NCI-H146 (cell line): ENCODE results near the gene CTSK.
"Not testable (repeated sequence)": the region's sequence is repeated elsewhere in the genome, so short reads cannot be mapped to it uniquely, and the experiment has no call there.

ENCODE experiments used
- DNase-seq: peaks from one replicate; lab custom pipeline; 2025; lab: John Stamatoyannopoulos, UW

Gene CTSK

GRCh38 chr1:150808121-150808520 is at the start of gene CTSK:
Gene CTSK, minus strand, starts transcription at chr1:150808260. Its CDS starts 1,455 bp downstream, at chr1:150806805.
- no peak for DNase-seq

DNA sequence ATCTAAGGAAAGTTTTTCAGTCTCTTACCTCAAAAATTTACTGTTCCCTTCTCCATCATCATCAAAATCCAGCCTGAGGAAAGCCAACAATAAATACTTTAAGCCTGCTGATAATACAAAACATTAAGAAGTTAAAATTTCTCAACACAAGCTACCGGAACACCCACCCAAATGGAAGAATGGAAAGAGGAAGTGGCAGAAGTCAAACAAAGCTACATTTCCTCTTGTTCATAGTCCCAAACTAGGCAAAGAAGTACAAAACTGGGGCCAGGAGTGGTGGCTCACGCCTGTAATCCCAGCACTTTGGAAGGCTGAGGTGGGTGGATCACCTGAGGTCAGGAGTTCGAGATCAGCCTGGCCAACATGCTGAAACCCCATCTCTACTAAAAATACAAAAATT is 44.7 kb upstream of the CTSK start:
- not testable (repeated sequence) for DNase-seq

DNA sequence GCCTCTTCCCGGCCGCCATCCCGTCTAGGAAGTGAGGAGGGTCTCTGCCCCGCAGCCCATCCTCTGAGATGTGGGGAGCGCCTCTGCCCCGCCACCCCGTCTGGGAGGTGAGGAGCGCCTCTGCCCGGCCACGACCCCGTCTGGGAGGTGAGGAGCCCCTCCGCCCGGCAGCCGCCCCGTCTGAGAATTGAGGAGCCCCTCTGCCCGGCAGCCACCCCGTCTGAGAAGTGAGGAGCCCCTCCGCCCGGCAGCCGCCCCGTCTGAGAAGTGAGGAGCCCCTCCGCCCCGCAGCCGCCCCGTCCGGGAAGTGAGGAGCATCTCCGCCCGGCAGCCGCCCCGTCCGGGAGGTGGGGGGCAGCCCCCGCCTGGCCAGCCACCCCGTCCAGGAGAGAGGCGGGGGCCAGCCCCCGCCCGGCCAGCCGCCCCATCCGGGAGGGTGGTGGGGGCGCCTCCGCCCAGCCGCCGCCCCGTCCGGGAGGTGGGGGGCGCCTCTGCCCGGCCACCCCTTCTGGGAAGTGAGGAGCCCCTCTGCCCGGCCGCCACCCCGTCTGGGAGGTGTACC is 42.8 kb upstream of the CTSK start:
- not testable (repeated sequence) for DNase-seq

DNA sequence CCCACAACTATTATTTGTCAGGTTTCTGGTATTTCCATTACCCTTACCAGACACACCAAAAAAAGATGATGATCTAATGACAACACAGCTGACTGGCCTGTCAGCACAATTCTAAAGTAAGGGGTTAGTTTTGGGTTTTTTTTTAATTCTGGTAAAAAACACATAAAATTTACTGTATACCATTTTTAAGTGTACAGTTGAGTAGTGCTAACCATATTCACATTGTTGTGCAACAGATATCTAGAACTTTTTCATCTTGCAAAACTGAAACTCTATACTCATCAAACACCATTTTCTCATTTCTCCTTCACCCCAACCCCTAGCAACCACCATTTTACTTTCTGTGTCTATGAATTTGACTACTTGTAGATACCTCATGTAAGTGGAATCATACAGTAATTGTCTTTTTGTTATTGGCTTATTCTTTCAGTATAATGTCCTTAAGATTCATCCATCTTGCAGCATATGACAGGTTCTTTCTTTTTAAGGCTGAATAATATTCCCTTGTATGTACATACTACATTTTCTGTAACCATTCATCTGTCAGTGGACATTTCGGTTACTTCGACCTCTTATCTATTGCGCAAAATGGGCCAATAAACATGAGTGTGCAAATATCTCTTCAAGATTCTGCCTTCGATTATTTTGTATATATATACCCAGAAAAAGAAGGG is 38.5 kb upstream of the CTSK start:
- no peak for DNase-seq

- no peak for DNase-seq
Measured at GRCh38 chr1:150843474-150843873, 35.4 kb upstream of the CTSK start.

DNA sequence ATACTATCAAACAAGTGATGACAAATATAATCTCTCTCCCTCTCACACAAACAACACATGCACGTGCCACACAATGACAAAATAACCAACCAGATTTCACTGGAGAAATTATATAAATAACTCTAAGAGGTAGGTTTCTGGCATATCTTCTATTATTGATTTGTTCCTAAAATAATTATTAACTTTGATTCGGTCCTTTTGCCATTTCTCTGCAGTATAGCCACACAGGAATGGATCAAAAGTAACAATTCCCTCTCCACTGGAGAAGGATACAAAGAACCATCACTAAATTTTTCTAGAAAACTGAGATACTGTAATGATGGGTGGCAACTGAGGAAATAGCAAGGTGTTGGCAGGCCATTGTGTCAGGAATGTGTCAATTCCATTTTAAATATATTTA is 34.9 kb upstream of the CTSK start:
- no peak for DNase-seq

- DNase-seq: no peak
Measured at GRCh38 chr1:150842343-150842742, 34.3 kb upstream of the CTSK start.

DNA sequence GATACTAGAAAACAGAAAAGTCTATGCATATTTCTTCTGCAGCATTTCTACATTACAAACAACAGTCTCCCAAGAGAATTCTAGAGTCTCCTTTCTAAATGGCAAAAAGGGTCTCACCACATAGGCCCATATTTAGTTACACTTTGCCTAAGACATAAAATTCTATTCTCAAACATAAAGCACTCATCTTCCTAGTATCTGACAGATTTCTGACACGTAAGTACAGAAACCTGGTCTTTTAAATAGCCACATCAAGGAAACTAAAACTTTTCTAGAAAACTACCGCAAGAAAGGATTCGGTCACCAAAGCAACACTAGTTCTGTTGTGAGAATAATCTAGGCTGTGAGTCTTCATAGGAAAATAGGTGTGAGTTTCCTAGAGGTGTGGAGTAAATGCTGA is 33.6 kb upstream of the CTSK start:
- DNase-seq: no peak

- not testable (repeated sequence) for DNase-seq
Measured at GRCh38 chr1:150840850-150841249, 32.8 kb upstream of the CTSK start.

DNA sequence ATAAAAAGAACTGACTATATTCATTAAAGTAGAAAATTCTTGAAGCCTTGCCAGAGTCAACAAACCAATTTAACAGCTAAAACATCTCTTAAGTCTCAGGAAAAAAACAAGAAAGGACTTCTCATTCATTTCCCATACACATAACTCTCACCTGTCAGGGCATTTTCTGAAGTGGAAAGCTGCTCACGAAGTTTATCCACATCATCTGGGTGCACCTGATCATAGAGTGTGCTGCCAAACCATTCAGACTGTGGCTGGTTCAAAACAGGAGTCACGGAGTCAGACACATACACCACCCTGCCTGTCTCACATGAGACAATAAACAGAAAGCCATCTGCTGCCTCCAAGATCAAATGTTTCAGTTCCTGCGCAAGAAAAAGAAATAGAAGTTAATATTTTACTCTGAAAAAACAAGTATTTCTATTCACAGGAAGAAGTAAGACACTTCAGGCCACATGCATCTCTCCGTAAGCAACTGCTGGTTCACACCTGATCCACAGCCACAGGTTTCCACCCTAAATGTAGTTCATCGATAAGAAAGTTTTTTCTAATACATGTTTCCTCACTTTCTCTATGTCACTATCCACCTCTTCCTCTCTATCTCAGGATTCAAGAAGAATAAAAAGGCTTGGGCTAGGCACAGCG is 28.2 kb upstream of the CTSK start:
- no peak for DNase-seq

- not testable (repeated sequence) for DNase-seq
Measured at GRCh38 chr1:150833961-150834360, 25.9 kb upstream of the CTSK start.

DNA sequence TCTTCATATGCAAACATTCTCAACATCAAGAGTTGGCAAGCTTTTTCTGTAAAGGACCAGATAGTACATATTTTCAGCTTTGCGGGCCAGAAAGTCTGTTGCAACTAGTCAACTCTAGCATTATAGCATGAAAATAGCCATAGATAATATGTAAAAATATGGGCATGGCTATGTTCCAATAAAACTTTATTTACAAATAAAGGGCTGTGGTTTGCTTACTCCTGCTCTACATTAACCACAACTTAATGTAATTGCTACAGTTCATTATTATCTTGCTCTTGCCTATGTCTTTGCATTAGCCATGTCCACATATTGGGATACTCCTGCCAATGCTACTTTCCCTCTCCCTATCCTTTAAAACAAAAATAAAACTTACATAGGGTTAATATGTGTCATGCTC is 24.5 kb upstream of the CTSK start:
- DNase-seq: no peak

DNA sequence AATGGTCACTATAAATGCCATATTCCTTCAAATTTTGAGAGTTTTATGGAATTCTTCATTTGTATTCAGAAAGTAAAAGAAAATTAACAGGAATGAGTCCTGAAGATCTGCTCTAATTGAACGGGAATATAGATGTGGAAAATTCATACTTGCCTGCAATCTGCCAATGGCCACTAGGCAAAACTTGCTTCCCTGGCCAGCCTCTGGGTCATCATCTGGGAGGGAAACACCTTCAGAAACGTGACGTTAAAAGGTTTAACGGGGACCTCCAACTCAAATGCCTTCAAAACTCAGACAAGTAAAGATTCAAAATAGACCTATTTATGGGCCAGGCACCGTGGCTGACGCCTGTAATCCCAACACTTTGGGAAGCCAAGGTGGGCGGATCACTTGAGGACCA is 21.7 kb upstream of the CTSK start:
- DNase-seq: no peak

DNA sequence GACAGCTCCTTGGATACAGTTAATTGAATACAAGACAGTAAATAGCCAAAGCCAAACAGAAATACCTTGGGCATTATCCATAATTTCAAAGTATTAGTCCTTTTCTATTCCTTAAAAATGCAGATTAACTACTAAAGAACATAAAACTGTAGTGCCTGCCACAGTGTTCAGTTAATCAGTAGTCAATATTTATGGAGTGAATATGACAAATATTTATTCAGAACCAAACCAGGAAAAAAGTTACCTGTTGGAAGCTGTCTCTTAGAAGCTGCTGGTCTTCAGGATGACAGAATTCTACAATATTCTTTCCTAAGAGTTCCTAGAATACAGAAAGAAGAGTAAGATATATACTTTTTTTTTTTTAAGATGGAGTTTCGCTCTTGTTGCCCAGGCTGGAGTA is 18.2 kb upstream of the CTSK start:
- DNase-seq: no peak

DNA sequence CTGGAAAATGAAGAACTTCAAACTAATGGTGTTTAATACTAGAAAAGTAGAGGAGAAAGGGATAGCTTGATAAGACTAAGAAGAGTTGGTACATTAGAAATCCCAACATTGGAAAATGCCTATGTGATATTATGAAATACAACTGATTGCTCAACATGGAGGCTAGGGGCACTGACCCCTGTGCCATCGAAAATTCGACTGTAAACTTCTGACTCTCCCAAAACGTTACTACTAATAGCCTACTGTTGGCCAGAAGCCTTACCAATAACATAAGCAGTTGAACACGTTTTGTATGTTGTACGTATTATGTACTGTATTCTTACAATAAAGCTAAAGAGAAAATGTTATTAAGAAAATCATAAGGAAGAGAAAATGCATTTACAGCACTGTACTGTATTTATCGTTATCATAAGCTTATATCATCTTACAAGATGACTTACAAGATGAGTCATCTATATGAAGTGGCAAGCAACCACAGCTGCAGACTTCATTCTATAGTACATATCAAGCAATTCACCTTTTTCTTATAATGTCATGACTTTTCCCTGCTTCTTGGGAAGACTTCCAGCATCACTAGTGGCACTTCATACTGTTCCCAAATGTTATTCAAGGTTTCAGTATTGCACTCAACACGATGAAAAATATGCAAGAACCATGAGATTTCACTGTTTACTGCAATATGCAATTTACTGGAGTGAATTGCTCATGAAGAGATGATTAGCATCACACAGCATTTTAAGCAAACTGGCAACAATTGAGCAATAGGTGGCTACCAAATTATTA is 12.9 kb upstream of the CTSK start:
- DNase-seq: no peak

- DNase-seq: no peak
Measured at GRCh38 chr1:150815871-150816270, 7.8 kb upstream of the CTSK start.

- peak; percentile 75 for DNase-seq
Measured at GRCh38 chr1:150813028-150813707, 5.1 kb upstream of the CTSK start.

DNA sequence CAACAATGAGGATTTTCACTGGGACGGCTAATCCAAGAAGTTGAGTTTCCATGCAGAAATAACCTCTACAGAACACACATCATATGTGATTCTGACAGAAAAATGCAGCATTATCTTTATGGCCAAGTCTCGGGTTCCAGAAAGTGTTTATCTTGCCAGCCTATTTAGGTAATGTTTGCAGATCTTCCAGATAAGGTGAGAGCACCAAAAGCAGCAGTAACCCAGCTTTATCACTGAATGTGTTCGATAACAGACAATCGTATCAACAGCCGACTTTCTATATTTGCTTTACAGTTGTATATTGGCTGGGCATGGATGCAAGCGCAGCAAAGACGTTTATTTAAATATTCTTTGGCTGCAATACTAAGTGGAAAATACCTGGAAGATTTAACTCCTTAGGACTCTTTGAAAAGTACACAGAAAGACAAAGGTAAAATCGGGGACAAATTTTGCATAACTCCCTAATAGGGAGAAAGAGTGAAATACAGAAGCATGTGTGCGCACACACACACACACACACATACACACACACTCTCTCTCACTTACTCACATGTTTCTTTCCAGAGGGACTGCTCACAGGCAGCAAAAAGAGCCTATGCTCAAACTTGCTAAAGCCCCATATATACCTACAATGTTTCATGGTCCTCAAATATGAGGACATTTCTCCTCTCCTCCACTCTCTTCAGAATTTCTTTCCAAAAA is 3.0 kb upstream of the CTSK start:
- DNase-seq: peak; percentile 73

- DNase-seq: no peak
Measured at GRCh38 chr1:150809651-150810050, 1.6 kb upstream of the CTSK start.

- no peak for DNase-seq
Measured at GRCh38 chr1:150808846-150809245, 786 bp upstream of the CTSK start.

- DNase-seq: no peak
Measured at GRCh38 chr1:150807249-150808023, 624 bp downstream of the CTSK start.
